GM21529 (cell line): ENCODE results near the gene CD53.

Experiments used
- ATAC-seq: cut with Tn5 transposase; IDR thresholded peaks from one replicate; pipeline ENCODE4 v1.9.1; 2021; ENCODE audit not compliant: unreplicated experiment

CD53 gene

DNA sequence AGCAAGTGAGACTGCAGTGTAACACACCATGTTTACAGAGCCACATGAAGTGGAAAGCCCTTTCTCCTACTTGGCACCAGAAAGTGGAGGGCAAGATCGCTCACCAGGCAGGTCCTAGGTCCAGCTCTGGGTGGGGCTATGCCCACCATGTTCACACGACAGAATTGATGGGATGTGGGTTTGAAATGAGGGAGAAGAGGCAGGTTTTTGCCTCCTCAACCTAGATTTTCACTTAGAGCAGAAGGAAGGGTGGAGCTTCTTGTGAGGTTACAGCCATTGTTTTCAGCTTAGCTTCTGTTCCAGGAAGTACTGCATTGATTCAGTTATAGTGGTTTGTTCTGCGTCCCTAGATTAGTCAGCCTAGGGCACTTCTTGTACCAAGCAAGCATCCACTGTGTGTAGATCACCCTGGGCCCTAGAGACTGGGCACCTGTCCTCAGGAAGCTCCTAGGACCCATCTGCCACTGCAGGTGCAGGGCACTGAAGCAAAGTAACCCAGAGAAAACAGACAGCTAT lies 2.3 kb downstream of the CD53 start:
- peak; percentile 40 for ATAC-seq

DNA sequence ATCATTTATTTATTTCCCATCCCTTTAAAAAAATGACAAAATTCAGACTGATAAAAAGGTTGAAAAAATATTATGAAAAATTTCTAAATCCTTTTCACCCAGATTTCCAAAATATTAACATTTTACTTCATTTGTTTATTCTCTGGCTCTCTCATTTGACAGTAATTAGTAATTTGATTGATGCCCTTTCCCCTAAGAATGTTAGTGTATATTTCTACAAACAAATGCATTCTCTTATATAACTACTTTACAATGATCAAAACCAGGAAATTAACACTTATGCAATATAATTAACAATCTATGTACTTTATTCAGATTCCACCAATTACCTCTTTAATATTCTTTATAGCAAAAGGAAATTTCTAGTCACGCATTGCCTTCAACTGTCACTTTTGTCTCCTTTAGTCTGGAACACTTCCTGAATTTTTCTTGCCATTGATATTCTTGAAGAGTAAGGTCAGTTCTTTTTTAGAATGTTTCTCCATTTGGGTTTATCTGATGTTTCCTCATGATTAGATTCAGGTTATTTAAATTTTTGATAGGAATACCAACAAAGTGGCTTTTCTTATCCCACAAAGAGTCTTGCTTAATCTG lies 3.9 kb downstream of the CD53 start:
- no peak for ATAC-seq

DNA sequence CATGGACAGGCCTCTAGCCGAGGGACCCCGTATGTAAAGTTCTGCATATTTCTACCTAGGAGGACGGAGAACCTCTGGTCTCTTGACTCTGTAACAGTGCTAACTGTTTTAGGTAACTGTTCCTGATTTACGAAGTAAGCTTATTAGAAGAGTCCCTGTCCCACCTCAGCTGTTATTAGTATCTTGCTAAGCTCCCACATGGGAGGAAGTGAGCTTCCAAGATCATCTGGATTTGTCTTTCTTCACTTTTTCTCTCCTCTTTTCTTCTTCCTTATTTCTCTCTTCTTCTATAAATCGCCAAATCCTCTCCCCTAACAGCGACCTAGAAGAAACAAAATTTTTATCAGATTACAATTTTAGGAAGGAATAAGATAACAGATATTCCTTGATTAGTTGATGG lies 4.4 kb downstream of the CD53 start:
- no peak for ATAC-seq

DNA sequence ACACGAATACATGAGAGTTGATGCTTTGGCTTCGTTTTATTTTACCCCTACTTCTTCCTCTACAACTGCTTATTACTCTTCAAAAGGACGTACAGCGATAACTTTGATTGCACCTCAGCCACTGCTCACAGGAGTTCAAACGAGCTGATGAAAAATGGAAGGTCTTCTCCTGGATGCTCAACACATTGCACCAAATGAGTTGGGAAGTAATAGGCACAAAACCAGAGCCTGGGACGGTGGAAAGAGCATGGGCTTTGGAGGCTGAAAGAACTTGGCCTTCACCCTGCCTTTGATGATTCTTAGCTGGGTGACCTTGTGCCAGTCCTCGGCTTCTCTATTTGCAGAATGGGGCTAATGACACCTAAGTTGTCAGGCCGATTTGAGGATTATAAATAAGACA lies 4.8 kb downstream of the CD53 start:
- no peak for ATAC-seq

DNA sequence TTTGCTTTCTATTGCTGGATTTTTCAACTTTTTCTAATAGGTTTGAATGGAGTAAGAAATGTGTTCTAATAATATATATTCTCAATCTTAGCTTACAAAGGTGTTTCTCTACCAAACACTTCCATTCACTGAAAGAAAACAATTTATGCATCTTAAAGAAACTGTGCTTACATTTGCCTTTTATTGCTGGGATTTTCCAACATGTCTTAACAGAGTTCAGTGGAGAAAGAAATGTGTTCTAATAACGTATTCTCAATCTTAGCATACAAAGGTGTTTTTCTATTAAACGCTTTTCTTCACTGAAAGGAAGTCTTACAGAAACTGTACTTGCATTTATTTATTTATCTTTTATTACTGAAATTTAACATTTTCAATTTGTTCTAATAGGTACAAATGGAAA lies 5.6 kb downstream of the CD53 start:
- ATAC-seq, result no peak

DNA sequence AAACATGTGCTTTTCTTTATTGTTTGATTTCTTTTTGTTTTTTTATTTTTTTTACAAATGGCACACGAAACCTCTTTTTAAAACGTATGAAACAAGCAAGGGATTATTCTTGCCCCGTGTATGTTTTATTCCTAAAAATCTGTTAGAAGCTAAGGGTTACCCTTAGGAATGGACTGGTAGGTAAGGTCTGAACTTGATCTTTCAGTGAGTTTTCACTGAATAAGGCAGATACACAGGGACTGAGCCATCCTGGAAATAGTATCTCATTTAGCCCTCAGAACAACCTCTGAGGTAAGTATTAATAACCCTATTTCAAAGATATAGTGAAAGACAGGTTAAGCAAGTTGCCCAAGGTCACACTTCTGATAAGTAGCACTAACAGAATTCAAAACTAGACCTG lies 6.0 kb downstream of the CD53 start:
- no peak for ATAC-seq

DNA sequence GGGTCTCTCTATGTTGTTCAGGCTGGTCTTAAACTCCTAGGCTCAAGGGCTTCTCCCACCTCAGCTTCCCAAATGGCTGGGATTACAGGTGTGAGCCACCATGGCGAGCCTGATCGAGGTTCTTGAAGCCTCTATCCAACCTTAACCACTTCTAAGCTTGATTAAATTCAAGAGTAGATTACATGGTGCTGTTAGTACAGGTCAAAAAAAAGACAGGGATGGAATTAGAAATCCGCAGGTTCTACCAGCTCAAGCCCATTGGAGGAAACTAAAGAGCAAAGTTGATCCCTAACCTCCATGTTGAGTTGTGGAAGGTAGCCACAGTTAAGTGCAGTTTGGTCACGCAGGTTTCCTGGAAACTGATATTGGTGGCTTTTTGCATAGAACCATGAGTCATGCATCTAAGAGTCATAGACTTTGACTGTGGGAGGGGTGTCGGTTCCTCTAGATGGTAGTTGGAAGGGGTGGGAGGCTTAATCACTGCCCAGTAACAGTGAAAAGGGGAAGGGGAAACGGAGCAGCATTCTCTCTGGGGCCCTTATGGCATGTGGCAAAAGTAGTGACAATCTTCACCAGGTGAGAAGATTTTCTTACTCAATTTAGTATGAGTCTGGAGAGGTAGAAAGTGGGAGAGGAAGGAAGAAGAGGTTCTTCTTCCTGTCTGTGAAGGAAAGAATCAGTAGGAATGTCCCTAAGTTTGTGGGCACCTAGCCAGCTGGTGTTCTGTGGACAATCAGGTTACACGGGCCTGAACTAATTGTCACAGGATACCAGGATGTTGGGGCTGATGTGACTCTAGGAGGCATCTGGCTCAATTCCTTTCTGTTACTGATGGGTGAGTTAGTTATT lies 7.0 kb downstream of the CD53 start:
- ATAC-seq, result peak; percentile 67

DNA sequence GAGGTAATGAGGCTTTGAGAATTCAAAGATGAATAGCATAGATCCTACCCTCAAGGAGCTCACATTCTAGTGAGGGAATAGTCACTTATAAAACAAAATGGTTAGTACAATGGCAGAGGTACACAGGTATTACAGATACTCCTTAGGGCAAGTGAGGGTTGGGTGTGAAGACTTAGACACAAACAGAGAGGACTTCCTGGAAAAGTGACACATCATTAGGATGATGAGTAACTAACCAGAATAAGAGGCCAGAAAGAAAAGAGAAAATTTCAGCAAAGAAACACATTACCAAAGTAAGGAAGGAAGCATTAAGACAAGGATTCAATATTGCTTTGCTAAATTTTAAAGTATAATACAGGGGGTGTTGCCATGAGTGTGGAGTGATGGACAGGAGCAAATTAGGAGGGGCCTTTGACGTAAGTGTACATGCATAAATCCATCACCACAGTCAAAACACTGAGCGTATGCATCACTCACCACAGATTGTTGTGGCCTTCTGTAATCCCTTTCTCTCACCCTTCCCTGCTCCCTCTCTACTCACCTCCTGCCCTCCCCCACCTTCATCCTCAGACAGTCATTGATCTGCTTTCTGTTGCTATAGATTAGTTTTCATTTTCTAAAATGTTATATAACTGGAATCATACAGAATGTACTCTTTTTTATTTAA lies 7.9 kb downstream of the CD53 start:
- no peak for ATAC-seq

DNA sequence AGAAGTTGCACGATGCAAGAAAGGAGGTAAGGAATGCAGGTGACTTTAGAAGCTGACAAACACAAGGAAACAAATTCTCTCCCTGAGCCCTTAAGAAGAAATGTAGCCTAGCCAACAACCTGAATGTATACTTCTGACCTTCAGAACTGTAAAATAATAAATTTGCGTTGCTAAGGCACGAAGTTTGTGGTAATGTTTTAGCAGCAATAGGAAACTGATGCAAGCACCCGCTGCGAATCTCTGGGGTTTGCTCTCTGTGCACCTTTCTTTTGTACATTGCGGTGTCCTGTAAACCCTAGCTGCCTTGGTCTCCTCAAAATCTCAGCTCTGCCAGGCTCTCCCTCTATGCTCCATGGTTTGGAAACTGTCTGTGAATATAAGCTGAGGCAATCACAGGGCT lies 15.1 kb downstream of the CD53 start:
- no peak for ATAC-seq

DNA sequence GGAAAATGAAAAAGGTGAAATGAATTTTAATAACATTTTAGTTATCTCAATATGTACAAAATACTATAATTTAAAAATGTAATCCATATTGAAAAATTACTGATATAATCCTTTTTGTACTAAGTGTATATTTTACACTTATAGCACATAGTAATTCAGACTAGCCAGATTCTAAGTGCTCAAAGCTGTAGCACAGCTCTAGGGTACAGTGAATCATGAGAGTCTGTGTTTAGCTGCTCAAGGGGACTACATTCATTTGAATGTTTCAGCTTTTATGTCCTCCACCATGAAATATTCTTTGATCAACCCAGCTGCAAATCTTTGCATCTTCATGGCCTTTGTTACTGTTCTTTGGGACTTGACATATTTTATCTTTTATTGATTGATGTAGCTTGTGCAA lies 15.7 kb downstream of the CD53 start:
- no peak for ATAC-seq

DNA sequence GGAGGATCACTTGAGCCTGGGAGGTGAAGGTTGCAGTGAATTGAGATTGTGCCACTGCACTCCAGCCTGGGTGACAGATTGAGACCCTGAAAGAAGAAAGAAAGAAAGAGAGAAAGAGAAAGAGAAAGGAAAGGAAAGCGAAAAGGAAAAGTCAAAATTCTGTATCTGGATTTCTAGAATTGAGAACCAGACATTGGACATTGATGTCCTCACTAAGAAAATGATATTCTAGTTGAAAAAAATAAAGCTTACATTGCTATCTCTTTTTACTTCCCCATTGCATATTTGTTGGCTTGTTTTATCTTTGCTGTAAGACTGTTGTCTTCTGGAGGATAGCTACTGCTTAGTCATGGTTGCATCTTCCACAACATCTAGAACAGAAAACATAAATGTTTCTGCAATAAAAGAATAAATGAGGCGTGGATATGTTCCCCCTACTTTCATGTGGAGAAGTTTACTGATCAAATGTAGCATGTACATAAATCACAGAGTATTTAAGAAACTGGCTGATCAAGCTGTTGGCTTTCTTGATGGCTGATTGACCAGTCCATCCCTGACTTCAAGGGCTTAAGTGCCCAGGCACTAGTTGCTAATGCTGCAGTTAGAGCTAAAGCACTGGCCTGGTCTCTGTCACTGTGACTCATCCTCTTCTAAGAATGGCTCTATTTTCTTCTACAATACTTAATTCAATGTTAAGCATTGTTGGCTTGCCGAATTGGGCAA lies 17.7 kb downstream of the CD53 start:
- ATAC-seq, result no peak

DNA sequence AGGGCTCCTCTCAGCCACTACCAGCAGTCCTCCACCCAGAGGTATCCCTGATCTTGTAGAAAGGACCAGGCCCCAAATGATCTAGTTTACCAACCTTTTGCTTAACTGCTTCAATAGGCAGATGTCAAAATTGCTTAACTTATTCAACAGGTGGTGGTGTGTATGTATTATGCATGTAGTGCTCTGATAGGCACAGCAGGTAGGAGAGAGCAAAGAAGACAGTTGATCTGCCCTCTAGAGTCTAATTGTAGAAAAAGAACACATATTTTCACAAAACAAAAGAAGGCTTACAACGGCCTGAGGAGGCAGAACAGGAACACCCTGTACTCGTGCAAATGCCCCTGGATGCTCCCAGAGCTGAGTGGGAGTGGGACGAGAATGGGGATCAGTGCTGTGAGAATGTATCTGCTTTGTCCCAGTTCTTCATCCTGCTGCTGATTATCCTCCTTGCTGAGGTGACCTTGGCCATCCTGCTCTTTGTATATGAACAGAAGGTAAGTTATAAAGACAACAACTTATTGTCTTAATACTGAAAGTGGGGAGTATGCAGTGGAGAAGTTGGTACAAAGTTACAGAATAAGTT lies 21.1 kb downstream of the CD53 start:
- ATAC-seq, result no peak

DNA sequence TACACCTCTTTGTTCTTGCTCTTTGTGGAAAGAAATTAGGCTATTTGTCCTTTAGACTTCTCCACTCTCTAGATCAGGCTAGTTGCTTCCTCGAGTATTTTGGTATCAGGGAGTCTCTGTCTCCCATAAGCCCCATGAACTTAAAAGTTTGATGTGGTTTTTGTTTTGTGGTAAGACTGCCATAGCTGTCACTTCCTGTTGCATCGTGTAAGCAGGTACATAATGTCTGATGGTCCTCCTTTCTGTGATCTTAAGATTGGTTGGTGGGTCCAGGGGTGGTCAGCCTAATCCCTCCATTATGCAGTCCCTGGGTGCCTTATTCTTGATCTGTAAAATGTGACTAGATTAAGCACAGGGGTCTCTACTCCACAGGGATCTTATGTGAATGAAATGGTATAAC lies 23.1 kb downstream of the CD53 start:
- no peak for ATAC-seq

DNA sequence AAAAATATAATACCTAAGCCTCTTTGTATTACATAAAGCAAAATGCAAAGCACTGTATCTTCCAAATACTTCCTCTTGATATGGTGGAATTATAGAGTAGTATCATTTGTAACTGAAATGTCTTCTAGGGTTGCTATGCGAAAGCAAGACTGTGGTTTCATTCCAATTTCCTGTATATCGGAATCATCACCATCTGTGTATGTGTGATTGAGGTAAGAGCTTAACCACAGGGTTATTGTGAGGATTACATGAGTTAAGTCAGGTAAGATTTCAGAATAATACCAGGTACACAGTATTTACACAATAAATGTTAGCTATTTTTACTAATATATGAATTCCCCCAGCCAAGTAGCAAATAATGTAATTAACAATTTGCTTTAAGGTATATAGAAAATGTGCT lies 24.7 kb downstream of the CD53 start:
- ATAC-seq, result no peak

DNA sequence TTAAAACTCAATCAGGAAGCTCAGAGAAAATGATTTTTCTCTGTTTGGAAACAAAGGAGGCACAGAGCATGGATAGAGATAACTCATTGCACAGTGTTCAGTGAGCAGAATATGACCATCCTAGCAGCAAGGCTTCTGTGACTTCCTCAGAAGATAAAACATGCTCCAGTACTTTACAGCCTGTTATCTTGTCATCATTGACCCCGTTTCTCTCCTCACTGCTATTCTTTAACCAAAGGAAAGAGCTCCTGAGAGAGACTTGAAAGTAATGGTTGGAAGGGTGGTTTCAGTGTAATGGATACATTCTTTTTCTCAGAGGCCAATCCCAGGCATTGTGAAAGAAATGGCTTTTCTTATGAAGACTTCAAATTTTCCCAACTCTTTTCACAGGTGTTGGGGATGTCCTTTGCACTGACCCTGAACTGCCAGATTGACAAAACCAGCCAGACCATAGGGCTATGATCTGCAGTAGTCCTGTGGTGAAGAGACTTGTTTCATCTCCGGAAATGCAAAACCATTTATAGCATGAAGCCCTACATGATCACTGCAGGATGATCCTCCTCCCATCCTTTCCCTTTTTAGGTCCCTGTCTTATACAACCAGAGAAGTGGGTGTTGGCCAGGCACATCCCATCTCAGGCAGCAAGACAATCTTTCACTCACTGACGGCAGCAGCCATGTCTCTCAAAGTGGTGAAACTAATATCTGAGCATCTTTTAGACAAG lies 25.9 kb downstream of the CD53 start:
- ATAC-seq, result no peak

DNA sequence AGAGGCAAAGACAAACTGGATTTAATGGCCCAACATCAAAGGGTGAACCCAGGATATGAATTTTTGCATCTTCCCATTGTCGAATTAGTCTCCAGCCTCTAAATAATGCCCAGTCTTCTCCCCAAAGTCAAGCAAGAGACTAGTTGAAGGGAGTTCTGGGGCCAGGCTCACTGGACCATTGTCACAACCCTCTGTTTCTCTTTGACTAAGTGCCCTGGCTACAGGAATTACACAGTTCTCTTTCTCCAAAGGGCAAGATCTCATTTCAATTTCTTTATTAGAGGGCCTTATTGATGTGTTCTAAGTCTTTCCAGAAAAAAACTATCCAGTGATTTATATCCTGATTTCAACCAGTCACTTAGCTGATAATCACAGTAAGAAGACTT lies 26.5 kb downstream of the CD53 start:
- ATAC-seq, result no peak

DNA sequence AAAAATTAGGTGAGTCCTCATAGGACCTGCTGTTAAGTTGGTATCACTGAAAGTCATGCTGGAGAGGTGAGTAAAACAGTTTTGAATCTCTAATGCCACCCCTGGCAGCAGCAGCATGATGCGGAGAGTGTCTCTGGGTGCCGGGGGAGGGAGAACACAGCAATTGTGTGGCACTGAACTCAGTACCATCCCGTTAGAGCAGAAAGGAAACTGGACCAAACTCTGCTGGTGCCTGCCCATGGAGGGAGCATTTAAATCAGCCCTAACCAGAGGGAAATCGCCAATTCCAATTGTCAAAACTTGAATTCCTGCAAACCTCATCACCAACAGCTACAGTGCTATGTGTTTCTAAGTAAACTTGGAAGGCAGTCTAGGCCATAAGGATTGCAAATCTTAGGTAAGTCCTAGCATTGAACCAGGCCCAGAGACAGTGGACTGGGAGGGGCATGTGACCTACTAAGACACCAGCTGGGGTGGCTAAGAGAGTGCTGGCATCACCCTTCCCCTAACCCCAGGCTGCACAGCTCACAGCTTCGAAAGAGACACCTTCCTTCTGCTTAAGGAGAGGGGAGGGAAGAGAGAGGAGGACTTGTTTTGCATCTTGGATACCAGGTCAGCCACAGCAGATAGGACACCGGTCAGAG lies 30.0 kb downstream of the CD53 start:
- no peak for ATAC-seq

DNA sequence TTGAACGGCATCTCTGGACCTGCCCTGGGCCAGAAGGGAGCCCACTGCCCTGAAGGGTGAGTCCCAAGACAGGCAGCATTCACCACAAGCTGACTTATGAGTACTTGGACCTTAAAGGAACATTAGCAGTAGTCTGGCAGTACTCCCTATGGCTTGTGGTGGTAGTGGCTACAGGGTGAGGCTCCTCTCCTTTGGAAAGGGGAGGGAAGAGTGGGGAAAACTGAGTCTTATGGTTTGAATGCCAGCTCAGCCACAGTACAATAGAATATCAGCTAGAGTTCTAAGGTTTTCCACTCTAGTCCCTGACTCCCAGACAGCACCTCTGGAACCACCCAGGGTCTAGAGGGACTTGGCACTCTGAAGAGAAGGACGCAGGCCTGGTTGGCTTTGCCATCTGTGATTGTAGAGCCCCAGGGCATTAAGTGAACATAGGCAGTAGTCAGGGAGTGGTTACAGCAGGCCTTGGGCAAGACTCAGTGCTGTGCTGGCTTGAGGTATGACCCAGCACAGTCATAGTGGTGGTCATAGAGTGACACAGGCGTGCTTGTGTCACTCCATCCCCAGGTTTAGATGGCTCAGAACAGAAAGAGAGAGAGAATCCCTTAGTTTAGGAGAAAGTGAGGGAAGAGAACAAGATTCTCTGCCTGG lies 31.0 kb downstream of the CD53 start:
- no peak for ATAC-seq

DNA sequence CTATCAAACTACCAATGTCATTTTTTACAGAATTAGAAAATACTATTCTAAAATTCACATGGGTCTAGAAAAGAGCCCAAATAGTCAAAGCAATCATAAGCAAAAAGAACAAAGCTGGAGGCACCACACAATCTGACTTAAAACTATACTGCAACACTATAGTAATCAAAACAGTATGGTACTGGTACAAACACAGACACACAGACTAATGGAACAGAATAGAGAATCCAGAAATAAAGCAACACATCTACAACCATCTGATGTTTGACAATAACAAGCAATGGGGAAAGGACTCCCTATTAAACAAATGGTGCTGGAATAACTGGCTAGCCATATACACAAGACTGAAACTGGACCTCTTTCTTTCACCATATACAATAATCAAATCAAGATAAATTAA lies 39.8 kb downstream of the CD53 start:
- ATAC-seq, result no peak
